GM12878 (cell line): Measurements from ENCODE around the gene METAP2.

Experiments used
- ATF7 ChIP-seq: fragments of 450-650 bp; IDR thresholded peaks from 2 replicates; pipeline ENCODE4 v1.6.1; 2016; ENCODE audit warnings: low read depth, mild to moderate bottlenecking
- CHD4 ChIP-seq: fragments of 200-600 bp; sonication (generic); IDR thresholded peaks from 2 replicates; pipeline ENCODE4 v1.6.1; 2016; ENCODE audit warnings: mild to moderate bottlenecking
- EZH2 ChIP-seq: IDR thresholded peaks from 2 replicates; pipeline ENCODE4 v1.6.1; 2012; ENCODE audit warnings: low read depth, mild to moderate bottlenecking, control low read depth, inconsistent platforms, low read length, borderline replicate concordance; ENCODE audit not compliant: control insufficient read depth
- POU2F2 ChIP-seq: IDR thresholded peaks from 3 replicates; pipeline ENCODE4 v1.6.1; 2011; ENCODE audit warnings: low read depth, mild to moderate bottlenecking, low read length, borderline replicate concordance
- SP1 ChIP-seq: IDR thresholded peaks from one replicate; pipeline ENCODE4 v1.6.1; 2011; ENCODE audit warnings: low read depth, low read length
- ZZZ3 ChIP-seq: IDR thresholded peaks from 2 replicates; pipeline ENCODE4 v1.6.1; 2011; ENCODE audit warnings: low read depth; ENCODE audit not compliant: control insufficient read depth, insufficient read length
- TF ChIP-seq, protein P1 (sequence below): IDR thresholded peaks from 2 replicates; pipeline ENCODE4 v1.6.1; 2012; ENCODE audit warnings: low read depth, low read length, improper control_type of control experiment
- TF ChIP-seq, protein P2 (sequence below), 3 experiments: IDR thresholded peaks in 2 of 3; conservative IDR thresholded peaks in 1 of 3; 2 replicates each; pipeline ENCODE4 v1.5.1; 2011; ENCODE audit warnings: low read depth in 3 of 3, low read length in 3 of 3, mild to moderate bottlenecking in 3 of 3, control low read depth in 2 of 3, moderate library complexity in 2 of 3, inconsistent platforms in 1 of 3, mixed read lengths in 1 of 3; ENCODE audit not compliant: control insufficient read depth in 2 of 3, insufficient read depth in 1 of 3; ENCODE audit errors: extremely low read depth in 1 of 3

DNA sequence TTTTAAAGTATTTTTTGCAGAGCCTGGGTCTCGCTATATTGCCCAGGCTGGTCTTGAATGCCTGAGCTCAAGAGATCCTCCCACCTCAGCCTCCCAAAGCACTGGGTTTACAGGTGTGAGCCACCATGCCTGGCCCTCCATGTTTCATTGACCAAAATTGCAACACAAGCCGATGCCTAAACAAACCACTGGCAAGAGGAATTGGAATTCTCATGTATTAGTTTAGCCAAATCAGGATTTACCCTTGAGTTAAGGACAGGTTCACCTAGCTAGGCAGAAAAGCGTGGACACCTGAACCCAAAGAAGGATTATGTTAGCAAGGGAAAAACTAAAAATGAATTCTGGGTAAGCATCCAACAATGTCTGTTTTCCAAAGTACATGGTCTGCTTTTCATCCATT lies 14.6 kb upstream of the METAP2 start:
- TF ChIP-seq, protein P1, sequence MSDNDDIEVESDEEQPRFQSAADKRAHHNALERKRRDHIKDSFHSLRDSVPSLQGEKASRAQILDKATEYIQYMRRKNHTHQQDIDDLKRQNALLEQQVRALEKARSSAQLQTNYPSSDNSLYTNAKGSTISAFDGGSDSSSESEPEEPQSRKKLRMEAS = no peak
- no peak for TF ChIP-seq SP1
- TF ChIP-seq ATF7 = no peak
- no peak for TF ChIP-seq CHD4
- TF ChIP-seq, protein P2, sequence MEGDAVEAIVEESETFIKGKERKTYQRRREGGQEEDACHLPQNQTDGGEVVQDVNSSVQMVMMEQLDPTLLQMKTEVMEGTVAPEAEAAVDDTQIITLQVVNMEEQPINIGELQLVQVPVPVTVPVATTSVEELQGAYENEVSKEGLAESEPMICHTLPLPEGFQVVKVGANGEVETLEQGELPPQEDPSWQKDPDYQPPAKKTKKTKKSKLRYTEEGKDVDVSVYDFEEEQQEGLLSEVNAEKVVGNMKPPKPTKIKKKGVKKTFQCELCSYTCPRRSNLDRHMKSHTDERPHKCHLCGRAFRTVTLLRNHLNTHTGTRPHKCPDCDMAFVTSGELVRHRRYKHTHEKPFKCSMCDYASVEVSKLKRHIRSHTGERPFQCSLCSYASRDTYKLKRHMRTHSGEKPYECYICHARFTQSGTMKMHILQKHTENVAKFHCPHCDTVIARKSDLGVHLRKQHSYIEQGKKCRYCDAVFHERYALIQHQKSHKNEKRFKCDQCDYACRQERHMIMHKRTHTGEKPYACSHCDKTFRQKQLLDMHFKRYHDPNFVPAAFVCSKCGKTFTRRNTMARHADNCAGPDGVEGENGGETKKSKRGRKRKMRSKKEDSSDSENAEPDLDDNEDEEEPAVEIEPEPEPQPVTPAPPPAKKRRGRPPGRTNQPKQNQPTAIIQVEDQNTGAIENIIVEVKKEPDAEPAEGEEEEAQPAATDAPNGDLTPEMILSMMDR (IDR thresholded peaks at IDR 0.05 in 2 of 3, conservative IDR thresholded peaks at IDR 0.05 in 1 of 3; ENCODE audit: control insufficient read depth in 2 of 3, extremely low read depth in 1 of 3, insufficient read depth in 1 of 3, low read depth in 3 of 3, low read length in 3 of 3) = no peak
- no peak for TF ChIP-seq POU2F2
- no peak for TF ChIP-seq EZH2
- TF ChIP-seq ZZZ3 = no peak
